Endothelial cell of umbilical vein (primary cell): Measurements from ENCODE around the gene UBA6. TPM values are rescaled to one million over a fixed set of nuclear protein-coding genes. Genes with fewer than 3 reads are reported as not detected.

Experiments
- BruUV-seq: library from RNA; stranded (reverse); fragments of 400-500 nt; replicated peaks from 2 replicates; lab custom pipeline; 2021; lab: Mats Ljungman, UMichigan
- CTCF ChIA-PET: fragments of 300-600, 350-600 bp; sonication (Branson Sonifier 250); formaldehyde crosslinking; loops from one replicate; lab custom pipeline; 2021; ENCODE audit warnings: antibody characterized with exemption, inconsistent platforms; lab: Charles Lee
- POLR2A ChIA-PET: fragments of 300-600, 350-600 bp; sonication (Branson Sonifier 250); formaldehyde crosslinking; loops from one replicate; lab custom pipeline; 2021; ENCODE audit warnings: antibody characterized with exemption, inconsistent platforms; lab: Charles Lee
- DNase-seq: peaks from one replicate; pipeline ENCODE4 v3.0.0-alpha.2; 2011; ENCODE audit warnings: low read depth, low spot score
- FAIRE-seq: peaks from 2 replicates; lab custom pipeline; 2011; peaks lifted over from hg19 to GRCh38; lab: Jason Lieb, UNC
- H2AFZ ChIP-seq: 2 replicates; pipeline ENCODE4 v1.6.0; 2012; ENCODE audit warnings: low read depth, low read length, control low read depth, inconsistent platforms
- H3K27ac ChIP-seq: 2 replicates; pipeline ENCODE4 v1.5.1; 2011; ENCODE audit warnings: low read depth, mild to moderate bottlenecking, control low read depth, low read length, moderate library complexity; ENCODE audit not compliant: insufficient read depth
- H3K27me3 ChIP-seq, 2 experiments: 2 replicates each; pipeline versions ENCODE4 v1.6.0 to v1.6.1; 2011; ENCODE audit warnings: low read length in 2 of 2, mixed read lengths in 1 of 2; ENCODE audit not compliant: control insufficient read depth in 2 of 2, insufficient read depth in 2 of 2
- H3K36me3 ChIP-seq, 2 experiments: 2 replicates in 1 of 2; 3 replicates in 1 of 2; pipeline ENCODE4 v1.5.1; 2011; ENCODE audit warnings: low read length in 2 of 2, mild to moderate bottlenecking in 1 of 2, moderate library complexity in 1 of 2; ENCODE audit not compliant: control insufficient read depth in 2 of 2, insufficient read depth in 2 of 2; ENCODE audit errors: extremely low read depth in 1 of 2
- H3K4me1 ChIP-seq: 3 replicates; pipeline ENCODE4 v1.5.1; 2011; ENCODE audit warnings: mild to moderate bottlenecking, low read length; ENCODE audit not compliant: control insufficient read depth, insufficient read depth; ENCODE audit errors: extremely low read depth
- H3K4me2 ChIP-seq: 2 replicates; pipeline ENCODE4 v1.6.1; 2011; ENCODE audit warnings: low read length, control low read depth, mixed read lengths; ENCODE audit not compliant: insufficient read depth
- H3K4me3 ChIP-seq, 3 experiments: fragments of 200-600 bp in 1 of 3; sonication (generic), shearing (Covaris generic) in 1 of 3; replicated peaks in 1 of 3; 2 replicates each; pipeline ENCODE4 v1.5.1; 2011 to 2016; ENCODE audit warnings: control low read depth in 3 of 3, low read length in 3 of 3, mild to moderate bottlenecking in 2 of 3, inconsistent platforms in 1 of 3, low read depth in 1 of 3, moderate library complexity in 1 of 3; ENCODE audit not compliant: insufficient read depth in 1 of 3
- H3K79me2 ChIP-seq: 2 replicates; pipeline ENCODE4 v1.6.0; 2012; ENCODE audit warnings: low read length, inconsistent platforms; ENCODE audit not compliant: control insufficient read depth, insufficient read depth
- H3K9ac ChIP-seq: replicated peaks from 2 replicates; pipeline ENCODE3; 2011; ENCODE audit warnings: low read length, control low read depth; ENCODE audit not compliant: insufficient read depth; ENCODE audit errors: extremely low read depth
- H3K9me1 ChIP-seq: replicated peaks from 3 replicates; pipeline ENCODE4 v1.6.0; 2011; ENCODE audit warnings: mild to moderate bottlenecking, low read length; ENCODE audit not compliant: control insufficient read depth, insufficient read depth; ENCODE audit errors: extremely low read depth
- H3K9me3 ChIP-seq: replicated peaks from 2 replicates; pipeline ENCODE4 v1.5.1; 2012; ENCODE audit warnings: low read length, inconsistent platforms; ENCODE audit not compliant: control insufficient read depth, insufficient read depth
- H4K20me1 ChIP-seq: replicated peaks from 2 replicates; pipeline ENCODE3; 2011; ENCODE audit warnings: mild to moderate bottlenecking, low read length; ENCODE audit not compliant: control insufficient read depth, insufficient read depth; ENCODE audit errors: extremely low read depth
- CTCF ChIP-seq, 2 donors: IDR thresholded peaks; 1 replicate in 1 of 2; 2 replicates in 1 of 2; pipeline ENCODE4 v1.5.1; 2011; ENCODE audit warnings: low read length in 2 of 2, mild to moderate bottlenecking in 2 of 2, moderate library complexity in 2 of 2, control low read depth in 1 of 2, inconsistent platforms in 1 of 2, low read depth in 1 of 2; ENCODE audit not compliant: insufficient read depth in 1 of 2; ENCODE audit errors: extremely low read depth in 1 of 2
- EZH2 ChIP-seq: IDR thresholded peaks from 2 replicates; pipeline ENCODE4 v1.6.1; 2012; ENCODE audit warnings: borderline replicate concordance, low read depth, mild to moderate bottlenecking, moderate library complexity, low read length, inconsistent platforms; ENCODE audit not compliant: severe bottlenecking
- FOS ChIP-seq: IDR thresholded peaks from 2 replicates; pipeline ENCODE4 v1.6.1; 2011; ENCODE audit warnings: mild to moderate bottlenecking, low read length, moderate library complexity, borderline replicate concordance; ENCODE audit not compliant: insufficient read depth
- GATA2 ChIP-seq: IDR thresholded peaks from 2 replicates; pipeline ENCODE4 v1.7.0; 2011; ENCODE audit warnings: low read depth, mild to moderate bottlenecking, moderate library complexity, mixed read lengths, low read length; ENCODE audit not compliant: insufficient read length, insufficient read depth
- JUN ChIP-seq: IDR thresholded peaks from 2 replicates; pipeline ENCODE4 v1.6.1; 2011; ENCODE audit warnings: borderline replicate concordance, low read depth; ENCODE audit not compliant: insufficient read length, insufficient read depth
- MAX ChIP-seq: IDR thresholded peaks from 2 replicates; pipeline ENCODE4 v1.6.1; 2011; ENCODE audit not compliant: insufficient read depth, insufficient read length
- MYC ChIP-seq: IDR thresholded peaks from one replicate; pipeline ENCODE4 v1.6.1; 2011; ENCODE audit warnings: mild to moderate bottlenecking, low read depth, low read length
- POLR2A ChIP-seq: IDR thresholded peaks from 2 replicates; pipeline ENCODE4 v1.6.1; 2012; ENCODE audit warnings: low read depth, mild to moderate bottlenecking, control low read depth, low read length
- POLR2AphosphoS5 ChIP-seq: IDR thresholded peaks from 2 replicates; pipeline ENCODE4 v1.6.1; 2012; ENCODE audit warnings: low read depth, mild to moderate bottlenecking, control low read depth, low read length, moderate library complexity; ENCODE audit not compliant: insufficient read depth
- dilution Hi-C: fragments of 300-500 bp; cut with MboI; formaldehyde crosslinking; loops from one replicate; pipeline ENCODE4 v1.15.0; 2019; ENCODE audit warnings: low sequenced_read_pairs; ENCODE audit not compliant: extremely low pct_ligation_motif_present
- intact Hi-C: fragments of 100-400 bp; cut with micrococcal nuclease; formaldehyde crosslinking; loops from one replicate; pipeline ENCODE4 v1.10.0; 2022
- polyA plus RNA-seq, 4 experiments: library from polyadenylated mRNA; depleted of rRNA in 3 of 4; stranded (reverse) in 3 of 4; unstranded in 1 of 4; fragments of >200 nt; gene quantifications; 2 replicates each; pipeline versions ENCODE4 v1.2.1 to v1.2.3, GENCODE V29; 2011 to 2012; ENCODE audit warnings: missing spikeins in 1 of 4
- total RNA-seq: library from RNA; stranded (reverse); gene quantifications from 2 replicates; pipeline ENCODE4 v1.2.3, GENCODE V29; 2021

The UBA6 gene
- total and polyA plus RNA-seq, 2 donors (not counting 3 experiments of a cell fraction or from before 2014, with no cell fraction given): 30.9 to 96.4 TPM

GRCh38 chr4:67699603-67700002 is 1.4 kb downstream of the UBA6 start:
- POLR2A ChIA-PET: no interaction called here

GRCh38 chr4:67697860-67698687 is 2.9 kb downstream of the UBA6 start:
- no peak overlapping the region for H3K9ac ChIP-seq
- FAIRE-seq (no peak), DNase-seq (no peak)
- ChIA-PET POLR2A (no interaction called here), CTCF (interaction anchor here (2.5 kb wide), 1 partner anchor 49 kb away, joined by 7 read pairs; no protein-coding TSS in a partner anchor)
- H3K4me3 ChIP-seq: no peak overlapping the region
- TF ChIP-seq POLR2AphosphoS5 (no peak), GATA2 (no peak), CTCF (IDR thresholded peaks at IDR 0.05; ENCODE audit: extremely low read depth in 1 of 2, insufficient read depth in 1 of 2, low read depth in 1 of 2, low read length in 2 of 2) (no peak), FOS (no peak), POLR2A (no peak), EZH2 (no peak), MYC (no peak), JUN (no peak), MAX (no peak)
- dilution Hi-C loops: no loop called here
- peaks cover 3% of the 10 kb centered on the region for H4K20me1 ChIP-seq
- no peaks in the 10 kb centered on the region for H3K9me3 ChIP-seq
- no peaks in the 10 kb centered on the region for H3K9me1 ChIP-seq
- peaks cover 21% of the 10 kb centered on the region for H3K4me1 ChIP-seq
- H2AFZ ChIP-seq: no peak overlapping the region
- BruUV-seq: no TSS peak
- H3K27me3 ChIP-seq: no peaks in the 10 kb centered on the region
- H3K4me2 ChIP-seq: no peak overlapping the region
- intact Hi-C loops: no loop called here
- H3K36me3 ChIP-seq: peaks cover 0 to 2% of the 10 kb centered on the region in 2 experiments
- peaks cover 63% of the 10 kb centered on the region for H3K79me2 ChIP-seq
- no peak overlapping the region for H3K27ac ChIP-seq

More at GRCh38 chr4:67699603-67700002, 1.4 kb downstream of the UBA6 start:
- TF ChIP-seq POLR2AphosphoS5 (no peak), EZH2 (no peak)
- CTCF ChIA-PET: interaction anchor here (0.7 to 2.5 kb wide), 4 partner anchors 14 to 47 kb away, joined by 3 to 21 read pairs (median 5); no protein-coding TSS in a partner anchor
- Histone ChIP-seq H3K4me2 (peak overlapping the region; percentile 96), H3K9me3 (no peaks in the 10 kb centered on the region), H3K9me1 (no peaks in the 10 kb centered on the region), H3K9ac (peak overlapping the region; percentile 97), H4K20me1 (peaks cover 3% of the 10 kb centered on the region), H3K4me3 (peak overlapping the region; percentile 66 to 86 (median 84)), H3K4me1 (peaks cover 21% of the 10 kb centered on the region), H3K27me3 (no peaks in the 10 kb centered on the region), H2AFZ (no peak overlapping the region), H3K79me2 (peaks cover 65% of the 10 kb centered on the region), H3K27ac (peak overlapping the region; percentile 88), H3K36me3 (peaks cover 0 to 2% of the 10 kb centered on the region in 2 experiments)
- FAIRE-seq (no peak), DNase-seq (no peak)
- intact Hi-C loops: loop anchor here (2.0 kb wide), 1 partner anchor 47 kb away; no protein-coding TSS in a partner anchor
- no TSS peak for BruUV-seq
- dilution Hi-C loops: no loop called here
